ENCODE measurements around the gene CRTC3.

The CRTC3 gene

GRCh38 chr15:90572893-90573292 is 43.2 kb downstream of the CRTC3 start:
- no peak overlapping the region for H3K4me3 ChIP-seq (ENCODE audit: low read depth, low read length)
- TF ChIP-seq CTCF (IDR thresholded peaks at IDR 0.05; ENCODE audit: borderline replicate concordance, insufficient read depth, low read depth, low read length): no peak

GRCh38 chr15:90576711-90577389 is 47.1 kb downstream of the CRTC3 start:
- TF ChIP-seq CTCF (IDR thresholded peaks at IDR 0.05; ENCODE audit: borderline replicate concordance, insufficient read depth, low read depth, low read length): no peak
- H3K4me3 ChIP-seq (ENCODE audit: low read depth, low read length): no peak overlapping the region

- H3K4me3 ChIP-seq (ENCODE audit: low read depth, low read length): no peak overlapping the region
- no peak for TF ChIP-seq CTCF (IDR thresholded peaks at IDR 0.05; ENCODE audit: borderline replicate concordance, insufficient read depth, low read depth, low read length)
Measured at GRCh38 chr15:90579213-90579612, 49.5 kb downstream of the CRTC3 start.

DNA sequence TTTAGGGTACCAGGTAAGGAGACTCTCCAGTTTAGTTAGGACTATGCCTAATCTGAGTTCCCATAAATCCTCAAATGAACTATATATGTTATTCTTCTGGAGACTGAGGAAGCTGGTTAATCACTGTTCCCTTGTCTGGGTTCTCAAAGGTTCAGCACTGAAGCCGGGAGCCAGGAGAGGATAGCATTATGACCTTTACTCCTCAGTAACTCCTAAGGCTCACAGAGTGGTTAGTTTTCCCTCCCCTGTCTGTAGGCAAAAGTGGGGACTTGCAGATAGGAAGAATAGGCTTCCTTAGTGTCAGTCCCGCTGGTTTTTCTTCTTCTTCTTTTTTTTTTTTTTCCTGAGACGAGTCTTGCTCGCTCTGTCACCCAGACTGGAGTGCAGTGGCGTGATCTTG is 50.4 kb downstream of the CRTC3 start:
- no peak overlapping the region for H3K4me3 ChIP-seq (ENCODE audit: low read depth, low read length)
- TF ChIP-seq CTCF (IDR thresholded peaks at IDR 0.05; ENCODE audit: borderline replicate concordance, insufficient read depth, low read depth, low read length): no peak

DNA sequence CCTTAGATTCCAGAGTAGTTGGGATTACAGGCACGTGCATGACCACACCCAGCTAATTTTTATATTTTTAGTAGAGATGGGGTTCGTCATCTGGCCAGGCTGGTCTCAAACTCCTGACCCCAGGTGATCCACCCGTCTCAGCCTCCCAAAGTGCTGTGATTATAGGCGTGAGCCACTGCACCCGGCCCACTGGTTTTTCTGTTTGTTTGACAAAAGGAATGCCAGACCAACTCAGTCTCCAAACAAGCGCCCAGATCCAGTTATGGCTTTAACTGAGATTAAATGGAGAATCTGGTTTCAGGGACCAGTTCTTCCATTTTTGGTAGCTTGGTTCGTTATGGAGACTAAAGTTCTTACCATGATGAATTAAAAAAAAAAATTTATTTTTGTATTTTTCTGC is 50.8 kb downstream of the CRTC3 start:
- TF ChIP-seq CTCF (IDR thresholded peaks at IDR 0.05; ENCODE audit: borderline replicate concordance, insufficient read depth, low read depth, low read length): no peak

DNA sequence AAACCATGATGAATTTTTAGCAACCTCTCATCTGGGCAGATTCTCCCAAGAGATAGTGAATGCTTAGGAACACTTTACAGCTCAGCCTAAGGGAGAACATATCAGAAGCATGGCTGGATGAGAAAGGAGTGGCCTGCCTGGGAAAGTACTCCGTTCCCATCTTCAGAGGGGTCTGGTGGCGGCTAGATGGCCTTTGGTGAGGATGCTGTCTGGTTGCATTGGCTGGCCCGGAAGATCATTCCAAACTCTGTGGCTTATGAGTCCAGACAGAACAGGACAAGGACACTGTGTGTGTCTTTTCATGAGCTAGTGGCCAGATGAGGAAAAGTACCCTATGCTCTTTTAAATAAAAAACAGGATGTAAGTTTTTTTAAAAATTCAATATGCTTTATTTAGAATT is 51.2 kb downstream of the CRTC3 start:
- no peak overlapping the region for H3K4me3 ChIP-seq (ENCODE audit: low read depth, low read length)
- no peak for TF ChIP-seq CTCF (IDR thresholded peaks at IDR 0.05; ENCODE audit: borderline replicate concordance, insufficient read depth, low read depth, low read length)

More for the DNA sequence above, 50.8 kb downstream of the CRTC3 start:
- no peak overlapping the region for H3K4me3 ChIP-seq (ENCODE audit: low read depth, low read length)

DNA sequence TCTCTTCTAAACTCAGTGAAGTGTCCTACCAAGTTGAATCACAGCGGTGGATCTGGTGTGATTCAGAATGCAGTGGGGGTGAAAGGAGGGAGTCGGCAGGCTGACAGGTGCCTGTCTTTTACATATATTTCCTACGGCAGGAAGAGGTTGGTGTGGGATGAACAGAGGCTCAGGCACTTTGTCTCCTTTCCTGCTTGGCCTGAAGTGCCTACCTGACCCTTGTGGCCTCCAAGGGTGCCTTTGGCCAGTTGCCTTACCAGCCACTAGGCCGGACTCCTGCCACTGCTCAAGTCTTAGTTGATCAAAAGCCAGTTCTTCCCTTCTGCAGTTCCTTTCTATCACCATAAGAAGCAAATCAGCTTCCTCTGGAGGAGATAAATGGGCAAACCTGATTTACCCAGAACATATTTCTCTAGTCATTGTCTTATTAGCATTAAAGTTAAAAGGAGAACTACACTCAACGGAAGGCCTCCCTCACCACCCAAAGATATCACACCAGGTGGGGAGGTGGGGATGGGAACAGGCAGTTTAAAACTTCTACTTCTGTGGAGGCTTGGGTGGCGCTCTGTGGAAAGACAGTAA is 52.1 kb downstream of the CRTC3 start:
- no peak for TF ChIP-seq CTCF (IDR thresholded peaks at IDR 0.05; ENCODE audit: borderline replicate concordance, insufficient read depth, low read depth, low read length)
- no peak overlapping the region for H3K4me3 ChIP-seq (ENCODE audit: low read depth, low read length)
